DOHH2 (cell line): Measurements from ENCODE around the gene SFTA2.

Experiments
- CTCF ChIP-seq: fragments of 200-600 bp; sonication (generic); IDR thresholded peaks from one replicate; pipeline ENCODE4 v1.5.1; 2014; ENCODE audit warnings: antibody characterized with exemption, mild to moderate bottlenecking, low read depth, low read length; ENCODE audit not compliant: poor library complexity, severe bottlenecking
- EZH2phosphoT487 ChIP-seq: fragments of 200-600 bp; sonication (generic); IDR thresholded peaks from 2 replicates; pipeline ENCODE4 v1.6.1; 2017; ENCODE audit warnings: borderline replicate concordance, mild to moderate bottlenecking, antibody characterized with exemption, low read length, moderate library complexity, mixed read lengths

GRCh38 chr6:30894381-30894780 is 37.6 kb downstream of the SFTA2 start:
- TF ChIP-seq CTCF (no peak), EZH2phosphoT487 (no peak)
